GM12878 (cell line): ENCODE results near the gene DCDC1. TPM values are rescaled to one million over a fixed set of nuclear protein-coding genes. Genes with fewer than 3 reads are reported as not detected.

ENCODE experiments used
- ATAC-seq: fragments of 200-7000 bp; cut with Tn5 transposase; 3 replicates; pipeline ENCODE4 v1.9.1; 2020; ENCODE audit warnings: mild to moderate bottlenecking, moderate library complexity
- BruUV-seq: library from RNA; stranded (reverse); fragments of 400-500 nt; replicated peaks from 2 replicates; lab custom pipeline; 2021; lab: Mats Ljungman, UMichigan
- CTCF ChIA-PET: fragments of 300-600 bp; sonication (Branson Sonifier 250); formaldehyde crosslinking; extraction: SDS; loops from one replicate; lab custom pipeline; 2021; ENCODE audit warnings: inconsistent platforms; lab: Yijun Ruan, JAX
- POLR2A ChIA-PET: fragments of 350-600 bp; formaldehyde crosslinking; extraction: SDS; loops from one replicate; lab custom pipeline; 2021; ENCODE audit warnings: inconsistent platforms; lab: Charles Lee
- RAD21 ChIA-PET: fragments of 300-600 bp; sonication (Branson Sonifier 250); formaldehyde crosslinking; loops from one replicate; lab custom pipeline; 2023; ENCODE audit warnings: antibody characterized with exemption; ENCODE audit not compliant: unreplicated experiment; lab: Charles Lee
- SMC1A ChIA-PET: fragments of 300-600 bp; sonication (Branson Sonifier 250); formaldehyde crosslinking; loops from one replicate; lab custom pipeline; 2023; ENCODE audit not compliant: unreplicated experiment, uncharacterized antibody; lab: Charles Lee
- DNase-seq: peaks from one replicate; pipeline ENCODE4 v3.0.0-alpha.2; 2011; ENCODE audit warnings: low read depth, low spot score
- FAIRE-seq: peaks from 3 replicates; lab custom pipeline; 2011; peaks lifted over from hg19 to GRCh38; lab: Jason Lieb, UNC
- H2AFZ ChIP-seq: 2 replicates; pipeline ENCODE4 v1.6.0; 2011; ENCODE audit warnings: low read depth, low read length, control low read depth; ENCODE audit not compliant: control insufficient read depth
- H3K27ac ChIP-seq: 2 replicates; pipeline ENCODE4 v1.5.1; 2011; ENCODE audit warnings: control low read depth; ENCODE audit not compliant: control insufficient read depth, insufficient read depth
- H3K27me3 ChIP-seq, 2 experiments: replicated peaks in 1 of 2; 2 replicates each; pipeline versions ENCODE4 v1.6.0 to v1.6.1; 2011; ENCODE audit warnings: low read length in 1 of 2; ENCODE audit not compliant: control insufficient read depth in 2 of 2, insufficient read depth in 2 of 2
- H3K36me3 ChIP-seq, 2 experiments: 2 replicates each; pipeline ENCODE4 v1.5.1; 2011; ENCODE audit warnings: low read length in 1 of 2; ENCODE audit not compliant: control insufficient read depth in 2 of 2, insufficient read depth in 2 of 2
- H3K4me1 ChIP-seq: 2 replicates; pipeline ENCODE4 v1.6.1; 2011; ENCODE audit warnings: mild to moderate bottlenecking, low read length, moderate library complexity, mixed read lengths; ENCODE audit not compliant: control insufficient read depth, insufficient read depth
- H3K4me2 ChIP-seq: 2 replicates; pipeline ENCODE4 v1.6.0; 2011; ENCODE audit warnings: control low read depth; ENCODE audit not compliant: control insufficient read depth, insufficient read depth
- H3K4me3 ChIP-seq: fragments of 200-600 bp; sonication (generic); 2 replicates; pipeline ENCODE4 v1.5.1; 2016
- H3K79me2 ChIP-seq: 2 replicates; pipeline ENCODE4 v1.6.0; 2011; ENCODE audit warnings: low read length; ENCODE audit not compliant: control insufficient read depth, insufficient read depth
- H3K9ac ChIP-seq: 2 replicates; pipeline ENCODE4 v1.8.0; 2011; ENCODE audit warnings: low read length, control low read depth, mixed read lengths; ENCODE audit not compliant: control insufficient read depth, insufficient read depth
- H3K9me3 ChIP-seq: replicated peaks from 3 replicates; pipeline ENCODE4 v1.5.1; 2011; ENCODE audit warnings: mild to moderate bottlenecking, low read length; ENCODE audit not compliant: control insufficient read depth, insufficient read depth
- H4K20me1 ChIP-seq: 2 replicates; pipeline ENCODE4 v1.6.0; 2011; ENCODE audit not compliant: control insufficient read depth, insufficient read depth
- ASH2L ChIP-seq: fragments of 300-600, 200-600 bp; sonication (generic); IDR thresholded peaks from 2 replicates; pipeline ENCODE4 v1.6.1; 2017; ENCODE audit warnings: low read depth, mild to moderate bottlenecking, borderline replicate concordance
- BACH1 ChIP-seq: fragments of 450-650 bp; IDR thresholded peaks from 2 replicates; pipeline ENCODE4 v1.6.1; 2017; ENCODE audit warnings: mild to moderate bottlenecking, borderline replicate concordance
- CBX5 ChIP-seq: sonication (generic); IDR thresholded peaks from 2 replicates; pipeline ENCODE4 v1.6.1; 2016; ENCODE audit warnings: low read depth, moderate library complexity, mild to moderate bottlenecking, inconsistent platforms
- LARP7 ChIP-seq: fragments of 450-650 bp; IDR thresholded peaks from 2 replicates; pipeline ENCODE4 v1.6.1; 2017; ENCODE audit warnings: mild to moderate bottlenecking
- NRF1 ChIP-seq: conservative IDR thresholded peaks from 2 replicates; pipeline ENCODE4 v1.6.1; 2011; ENCODE audit warnings: mild to moderate bottlenecking, low read depth, low read length, improper control_type of control experiment
- RAD21 ChIP-seq: IDR thresholded peaks from 2 replicates; pipeline ENCODE4 v1.6.1; 2011; ENCODE audit warnings: mild to moderate bottlenecking, low read depth, low read length, moderate library complexity; ENCODE audit not compliant: insufficient read depth
- SUPT20H ChIP-seq: IDR thresholded peaks from 2 replicates; pipeline ENCODE4 v1.6.1; 2011; ENCODE audit warnings: low read depth, mild to moderate bottlenecking, low read length, moderate library complexity, borderline replicate concordance; ENCODE audit not compliant: control insufficient read depth
- TBL1XR1 ChIP-seq: IDR thresholded peaks from 2 replicates; pipeline ENCODE4 v1.6.1; 2012; ENCODE audit warnings: low read depth, low read length, improper control_type of control experiment
- TCF7 ChIP-seq: IDR thresholded peaks from 2 replicates; pipeline ENCODE4 v1.6.1; 2014; ENCODE audit warnings: antibody characterized with exemption, borderline replicate concordance
- WRNIP1 ChIP-seq: IDR thresholded peaks from 2 replicates; pipeline ENCODE4 v1.6.1; 2011; ENCODE audit warnings: low read depth, low read length, improper control_type of control experiment, borderline replicate concordance
- ZNF207 ChIP-seq: fragments of 450-650 bp; IDR thresholded peaks from 2 replicates; pipeline ENCODE4 v1.6.1; 2014; ENCODE audit warnings: antibody characterized with exemption, mild to moderate bottlenecking, borderline replicate concordance
- ZNF592 ChIP-seq: fragments of 450-650 bp; IDR thresholded peaks from 2 replicates; pipeline ENCODE4 v1.6.1; 2017; ENCODE audit warnings: mild to moderate bottlenecking, moderate library complexity
- WGBS: methylation state at CpG from one replicate; pipeline ENCODE4 v1.1.6; 2016; ENCODE audit warnings: low lambda C conversion rate; ENCODE audit not compliant: insufficient replicate concordance, insufficient coverage; ENCODE audit errors: missing lambda C conversion rate; 5-methylcytosine and 5-hydroxymethylcytosine counted together
- in situ Hi-C: fragments of 300-500 bp; cut with MboI; formaldehyde crosslinking; loops from 9 replicates; pipeline ENCODE4 v1.14.3; 2018; ENCODE audit warnings: mixed read lengths
- intact Hi-C: fragments of 100-400 bp; cut with micrococcal nuclease; formaldehyde crosslinking; loops from one replicate; pipeline ENCODE4 v1.14.2; 2022; ENCODE audit not compliant: unreplicated experiment
- polyA plus RNA-seq, 11 experiments: library from polyadenylated mRNA; depleted of rRNA in 4 of 11; unstranded in 6 of 11; stranded (reverse) in 5 of 11; fragments of >200 nt; fragmentation: Nextera tagmentation in 4 of 11; fragmentation: Illumina TruSeq in 1 of 11; extraction: Ambion mirVana in 4 of 11; extraction: Trizol in 1 of 11; gene quantifications; 1 replicate in 1 of 11; 2 replicates in 10 of 11; pipeline versions ENCODE4 v1.2.1 to v1.2.3, GENCODE V29; 2011 to 2016; ENCODE audit warnings: inconsistent platforms in 2 of 11, missing spikeins in 2 of 11, low read depth in 1 of 11
- total RNA-seq, 4 experiments: library from RNA; depleted of rRNA in 3 of 4; stranded (reverse); fragments of >200 nt in 3 of 4; fragmentation: Illumina TruSeq in 1 of 4; extraction: Trizol in 1 of 4; gene quantifications; 2 replicates each; pipeline versions ENCODE4 v1.2.1 to v1.2.3, GENCODE V29; 2013 to 2021
- TF ChIP-seq, protein P1 (sequence below): IDR thresholded peaks from 2 replicates; pipeline ENCODE4 v1.6.1; 2012; ENCODE audit warnings: low read depth, low read length, improper control_type of control experiment

The DCDC1 gene
- total and polyA plus RNA-seq, 10 of the 15 experiments (the other 5 are each of a cell fraction or from before 2014, with no cell fraction given): not detected

DNA sequence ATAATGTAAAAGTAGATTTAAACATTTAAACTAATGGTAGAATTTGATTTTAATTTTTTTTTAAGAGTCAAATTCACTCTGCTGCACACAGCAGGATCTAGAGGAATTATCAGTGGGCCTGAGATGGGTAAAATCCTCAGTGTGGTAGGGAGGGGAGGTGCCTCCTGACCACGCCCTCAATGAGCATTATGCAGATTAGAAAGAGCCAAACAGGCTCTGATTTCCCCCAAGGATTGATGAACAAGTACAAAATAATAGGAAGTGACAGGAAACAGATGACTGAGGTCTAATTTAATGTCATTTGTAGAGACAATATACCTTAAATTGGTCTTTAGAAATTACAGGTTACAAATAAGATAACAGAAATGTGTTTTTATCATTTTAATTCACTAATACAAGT is 155.2 kb downstream of the DCDC1 start:
- no peak overlapping the region for H2AFZ ChIP-seq
- H4K20me1 ChIP-seq: no peaks in the 10 kb centered on the region
- no peaks in the 10 kb centered on the region for H3K27me3 ChIP-seq
- 0% methylated on average over 1 of the region's 1 CpG for WGBS
- intact Hi-C loops: no loop called here
- ChIA-PET POLR2A (no interaction called here), RAD21 (no interaction called here), SMC1A (no interaction called here)
- no peak for DNase-seq
- H3K9ac ChIP-seq: no peak overlapping the region
- H3K36me3 ChIP-seq: no peaks in the 10 kb centered on the region
- H3K4me3 ChIP-seq: no peak overlapping the region
- BruUV-seq: no TSS peak
- no peaks in the 10 kb centered on the region for H3K4me1 ChIP-seq
- H3K27ac ChIP-seq: no peak overlapping the region
- no peak for FAIRE-seq
- no peak for TF ChIP-seq TCF7
- TF ChIP-seq, protein P1, sequence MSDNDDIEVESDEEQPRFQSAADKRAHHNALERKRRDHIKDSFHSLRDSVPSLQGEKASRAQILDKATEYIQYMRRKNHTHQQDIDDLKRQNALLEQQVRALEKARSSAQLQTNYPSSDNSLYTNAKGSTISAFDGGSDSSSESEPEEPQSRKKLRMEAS: no peak
- TF ChIP-seq BACH1: no peak
- TF ChIP-seq SUPT20H: no peak
- no peak for TF ChIP-seq LARP7
- TF ChIP-seq TBL1XR1: no peak
- no peak for TF ChIP-seq ASH2L
- TF ChIP-seq, all 136 proteins: peak for 0
- ATAC-seq: no peak
- in situ Hi-C loops: no loop called here
- H3K79me2 ChIP-seq: no peaks in the 10 kb centered on the region
- no peaks in the 10 kb centered on the region for H3K9me3 ChIP-seq
- no peak overlapping the region for H3K4me2 ChIP-seq
- CTCF ChIA-PET: no interaction called here

DNA sequence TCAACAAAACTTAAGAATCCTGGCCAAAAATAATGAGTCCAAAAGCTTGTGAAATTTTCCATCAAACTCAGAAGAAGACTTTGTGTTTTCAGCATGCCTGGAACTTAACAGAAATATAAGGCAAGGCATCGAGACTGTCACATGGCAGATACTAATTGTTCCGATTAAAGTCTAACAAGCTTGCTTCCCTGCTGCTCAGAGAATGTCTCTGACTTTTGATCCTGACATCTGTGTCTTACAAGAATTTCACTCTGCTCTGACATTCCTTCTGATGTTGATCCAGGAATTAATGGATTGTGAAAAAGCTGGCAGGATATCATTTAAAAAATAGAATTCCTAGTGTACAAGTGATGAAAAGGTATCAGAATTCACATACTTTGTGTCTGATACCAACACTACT is 170.2 kb downstream of the DCDC1 start:
- H3K27me3 ChIP-seq: no peaks in the 10 kb centered on the region
- H3K79me2 ChIP-seq: no peaks in the 10 kb centered on the region
- H3K4me3 ChIP-seq: no peak overlapping the region
- ChIA-PET POLR2A (no interaction called here), SMC1A (interaction anchor here (1.0 kb wide), 1 partner anchor 12 kb away, joined by 3 read pairs; no protein-coding TSS in a partner anchor), RAD21 (no interaction called here), CTCF (interaction anchor here (0.7 to 0.9 kb wide), 2 partner anchors 12 to 1073 kb away, joined by 3 read pairs; no protein-coding TSS in a partner anchor)
- no TSS peak for BruUV-seq
- in situ Hi-C loops (no loop called here), intact Hi-C loops (no loop called here)
- ATAC-seq (no peak), FAIRE-seq (no peak), DNase-seq (no peak)
- H3K4me2 ChIP-seq: no peak overlapping the region
- no peaks in the 10 kb centered on the region for H3K36me3 ChIP-seq
- no peak overlapping the region for H2AFZ ChIP-seq
- no peaks in the 10 kb centered on the region for H3K9me3 ChIP-seq
- H3K4me1 ChIP-seq: no peaks in the 10 kb centered on the region
- H3K9ac ChIP-seq: no peak overlapping the region
- WGBS: 47% methylated on average over 2 of the region's 2 CpGs
- no peaks in the 10 kb centered on the region for H4K20me1 ChIP-seq
- no peak overlapping the region for H3K27ac ChIP-seq
- TF ChIP-seq CBX5 (no peak), NRF1 (no peak), ZNF207 (no peak), ZNF592 (no peak), RAD21 (no peak), WRNIP1 (no peak)
